Skeletal muscle satellite cell (primary cell): Measurements from ENCODE around the gene HPCAL1.
A peak's percentile ranks its signal among the peaks of the same experiment; 100 is the strongest.
"Not testable (repeated sequence)": the region's sequence is repeated elsewhere in the genome, so short reads cannot be mapped to it uniquely, and the experiment has no call there.

Source experiments
- H3K27me3 ChIP-seq: 2 replicates; pipeline ENCODE4 v1.7.0; 2013; ENCODE audit warnings: low read length; ENCODE audit not compliant: control insufficient read depth, insufficient read depth
- H3K36me3 ChIP-seq: 2 replicates; pipeline ENCODE4 v1.7.0; 2013; ENCODE audit warnings: mild to moderate bottlenecking, control low read depth, low read length; ENCODE audit not compliant: insufficient read depth
- H3K4me1 ChIP-seq: 2 replicates; pipeline ENCODE4 v1.7.0; 2013; ENCODE audit warnings: low read length; ENCODE audit not compliant: control insufficient read depth, insufficient read depth
- H3K4me2 ChIP-seq: 2 replicates; pipeline ENCODE4 v1.7.0; 2013; ENCODE audit warnings: mild to moderate bottlenecking, low read length
- H3K4me3 ChIP-seq: 2 replicates; pipeline ENCODE4 v1.7.0; 2013; ENCODE audit warnings: low read length
- H3K9ac ChIP-seq: 2 replicates; pipeline ENCODE4 v1.7.0; 2013; ENCODE audit warnings: mild to moderate bottlenecking, low read depth, low read length, moderate library complexity
- H3K9me3 ChIP-seq: replicated peaks from 2 replicates; pipeline ENCODE4 v1.7.0; 2013; ENCODE audit warnings: mild to moderate bottlenecking, control low read depth, low read length

The HPCAL1 gene

DNA sequence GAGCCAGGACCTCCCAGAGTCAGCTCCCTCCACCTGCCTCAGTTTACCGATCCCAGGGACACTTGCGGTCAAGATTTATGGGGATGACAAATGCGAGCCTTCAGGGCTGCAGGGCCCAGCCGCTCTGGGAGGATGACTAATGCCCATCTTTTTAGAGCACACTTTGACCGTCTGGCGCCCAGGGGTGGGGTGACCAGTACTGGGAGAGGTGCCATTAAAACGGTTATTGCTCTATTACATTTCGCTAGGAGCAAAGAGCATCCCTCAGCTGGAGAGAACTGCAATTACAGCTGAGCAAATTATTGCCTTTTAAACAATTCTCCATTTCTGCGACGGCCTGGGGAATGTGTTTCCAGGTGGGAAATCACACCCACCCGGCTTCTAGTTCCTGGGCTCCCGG lies 42.6 kb upstream of the HPCAL1 start:
- no peak overlapping the region for H3K9ac ChIP-seq
- peaks cover 13% of the 10 kb centered on the region for H3K27me3 ChIP-seq
- no peak overlapping the region for H3K4me3 ChIP-seq
- H3K9me3 ChIP-seq: no peaks in the 10 kb centered on the region
- no peak overlapping the region for H3K4me2 ChIP-seq
- no peaks in the 10 kb centered on the region for H3K36me3 ChIP-seq
- H3K4me1 ChIP-seq: no peaks in the 10 kb centered on the region

DNA sequence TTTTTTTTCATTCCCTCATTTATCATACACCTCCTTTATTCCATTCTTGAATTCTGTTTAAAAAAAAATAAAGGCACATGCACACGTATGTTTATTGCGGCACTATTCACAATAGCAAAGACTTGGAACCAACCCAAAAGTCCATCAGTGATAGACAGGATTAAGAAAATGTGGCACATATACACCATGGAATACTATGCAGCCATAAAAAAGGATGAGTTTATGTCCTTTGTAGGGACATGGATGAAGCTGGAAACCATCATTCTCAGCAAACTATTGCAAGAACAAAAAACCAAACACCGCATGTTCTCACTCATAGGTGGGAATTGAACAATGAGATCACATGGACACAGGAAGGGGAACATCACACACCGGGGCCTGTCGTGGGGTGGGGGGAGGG lies 39.2 kb upstream of the HPCAL1 start:
- H3K9me3 ChIP-seq, H3K9ac ChIP-seq, H3K4me2 ChIP-seq, H3K36me3 ChIP-seq, H3K4me3 ChIP-seq, H3K27me3 ChIP-seq: not testable (repeated sequence)
- H3K4me1 ChIP-seq: peaks cover 11% of the 10 kb centered on the region

DNA sequence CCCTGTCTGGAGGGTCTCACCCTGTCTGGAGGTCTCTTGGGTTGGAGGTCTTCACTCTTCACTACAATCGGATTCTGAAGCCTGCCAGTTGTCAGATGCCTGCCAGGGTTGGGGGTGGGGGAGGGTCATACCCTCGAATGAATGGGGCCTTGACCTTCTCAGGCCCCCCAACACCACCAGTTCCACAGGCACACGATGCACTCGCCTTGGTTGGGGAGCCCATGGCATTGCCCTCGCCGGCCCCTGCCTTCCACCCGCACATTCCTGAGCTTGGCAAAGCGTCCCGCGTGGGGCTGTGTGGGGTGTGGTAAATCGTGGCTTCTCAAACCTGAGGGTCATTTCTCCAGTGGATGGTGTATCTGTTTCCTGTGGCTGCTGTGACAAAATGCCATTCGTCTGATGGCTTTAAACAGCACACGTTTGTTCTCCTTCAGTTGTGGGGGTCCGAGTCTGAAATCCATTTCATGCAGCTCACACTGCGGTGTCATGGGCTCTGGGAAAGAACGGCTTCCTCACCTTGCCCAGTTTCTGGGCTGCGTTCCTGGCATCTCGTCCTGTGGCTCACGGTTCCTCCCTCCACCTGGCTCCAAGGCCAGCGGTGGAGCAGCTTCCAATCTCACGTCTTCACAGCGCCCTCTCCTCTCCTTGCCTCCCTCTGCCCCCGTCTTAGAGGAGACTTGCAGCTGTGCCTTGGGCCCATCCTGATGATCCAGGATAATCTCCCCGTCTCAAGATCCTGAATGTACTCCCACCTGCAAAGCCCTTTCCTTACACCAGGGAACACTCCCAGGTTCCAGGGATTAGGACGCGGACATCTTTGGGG lies 38.0 kb upstream of the HPCAL1 start:
- peaks cover 11% of the 10 kb centered on the region for H3K4me1 ChIP-seq
- H3K27me3 ChIP-seq: peaks cover 4% of the 10 kb centered on the region
- no peak overlapping the region for H3K9ac ChIP-seq
- H3K9me3 ChIP-seq: no peaks in the 10 kb centered on the region
- H3K36me3 ChIP-seq: no peaks in the 10 kb centered on the region
- H3K4me3 ChIP-seq: no peak overlapping the region
- no peak overlapping the region for H3K4me2 ChIP-seq

DNA sequence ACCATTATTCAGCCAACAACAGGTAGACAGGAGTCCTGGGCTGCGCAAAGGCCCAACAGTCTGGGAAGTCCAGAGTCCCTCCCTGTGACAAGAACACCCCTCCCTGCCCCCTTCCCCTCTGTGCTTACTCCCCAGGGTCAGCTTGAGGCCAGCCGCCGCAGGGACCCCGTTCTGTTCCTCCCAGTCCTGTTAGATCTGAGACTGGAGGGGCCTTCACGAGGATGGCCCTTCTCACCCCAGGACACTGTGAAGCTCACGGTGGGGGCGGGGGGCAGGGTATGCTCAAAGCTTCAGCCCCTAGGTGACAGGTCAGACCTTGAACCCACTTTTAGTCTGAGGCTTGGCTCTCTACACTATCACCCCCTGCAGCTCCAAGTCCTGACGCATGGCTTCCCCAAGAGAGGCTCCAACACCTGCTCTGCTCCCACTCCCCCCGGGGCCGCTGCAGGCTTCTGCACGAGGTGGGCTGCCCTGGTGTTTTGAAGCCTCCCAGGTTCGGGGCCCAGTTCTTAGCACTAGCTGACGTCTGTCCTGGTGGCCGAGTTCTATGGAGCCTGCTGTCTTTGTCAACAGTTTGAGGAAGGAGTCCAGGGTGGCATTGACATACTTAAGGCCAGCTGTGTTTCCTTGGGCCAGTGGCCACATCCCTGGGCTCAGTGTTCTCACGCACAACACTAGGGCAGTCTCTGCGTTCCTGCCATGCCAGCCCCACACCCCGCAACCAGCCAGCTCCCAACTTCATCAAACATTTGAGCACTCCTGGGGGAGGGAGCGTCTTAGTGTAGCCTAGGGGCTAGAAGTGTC lies 37.2 kb upstream of the HPCAL1 start:
- Histone ChIP-seq H3K27me3 (peaks cover 4% of the 10 kb centered on the region), H3K4me3 (no peak overlapping the region), H3K36me3 (no peaks in the 10 kb centered on the region), H3K9me3 (no peaks in the 10 kb centered on the region), H3K4me1 (peaks cover 13% of the 10 kb centered on the region), H3K9ac (no peak overlapping the region), H3K4me2 (peak overlapping the region; percentile 22)

DNA sequence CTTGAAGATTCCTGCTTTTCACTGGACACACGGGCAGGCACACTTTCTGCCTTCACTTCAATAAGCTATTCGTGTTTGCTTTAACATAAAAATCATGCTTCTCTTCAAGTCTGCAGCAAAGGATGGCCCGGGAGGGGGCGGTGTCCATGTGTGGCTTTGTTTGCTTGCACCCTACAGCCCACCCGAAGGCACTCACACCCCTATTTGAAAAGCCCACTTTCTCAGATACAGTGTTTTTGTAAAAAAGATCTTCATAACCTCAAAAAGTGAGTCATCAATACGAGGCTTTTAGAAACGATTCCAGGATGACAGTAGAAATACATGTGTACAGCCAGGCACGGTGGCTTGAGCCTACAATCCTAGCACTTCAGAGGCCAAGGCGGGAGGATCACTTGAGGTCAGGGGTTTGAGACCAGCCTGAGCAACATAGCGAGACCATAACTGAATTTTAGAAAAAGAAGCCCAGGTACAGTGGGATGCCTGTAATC lies 36.5 kb upstream of the HPCAL1 start:
- peaks cover 4% of the 10 kb centered on the region for H3K27me3 ChIP-seq
- H3K9ac ChIP-seq: no peak overlapping the region
- no peak overlapping the region for H3K4me3 ChIP-seq
- H3K9me3 ChIP-seq: no peaks in the 10 kb centered on the region
- H3K4me2 ChIP-seq: peak overlapping the region; percentile 22
- H3K36me3 ChIP-seq: no peaks in the 10 kb centered on the region
- H3K4me1 ChIP-seq: peaks cover 19% of the 10 kb centered on the region

DNA sequence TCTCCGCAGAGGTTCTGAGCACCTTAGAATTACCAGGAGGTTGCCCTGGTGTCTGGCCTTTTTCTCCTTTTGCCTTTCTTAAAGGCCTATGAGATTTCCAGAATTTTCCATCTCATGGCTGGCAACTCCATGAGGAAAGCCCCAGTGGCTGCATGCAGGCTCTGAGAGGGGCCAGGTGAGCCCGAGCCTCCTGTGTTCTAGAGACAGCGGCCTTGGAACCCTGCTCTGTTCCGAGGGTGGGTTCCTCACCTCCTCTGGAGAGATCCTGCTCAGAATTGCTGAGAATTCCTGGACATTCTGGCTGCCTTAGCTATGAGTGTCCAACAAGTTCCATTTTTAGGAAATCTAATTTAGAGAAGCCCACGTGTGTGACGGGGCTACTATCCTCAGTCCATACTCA lies 35.7 kb upstream of the HPCAL1 start:
- Histone ChIP-seq H3K36me3 (no peaks in the 10 kb centered on the region), H3K27me3 (peaks cover 4% of the 10 kb centered on the region), H3K9me3 (no peaks in the 10 kb centered on the region)

DNA sequence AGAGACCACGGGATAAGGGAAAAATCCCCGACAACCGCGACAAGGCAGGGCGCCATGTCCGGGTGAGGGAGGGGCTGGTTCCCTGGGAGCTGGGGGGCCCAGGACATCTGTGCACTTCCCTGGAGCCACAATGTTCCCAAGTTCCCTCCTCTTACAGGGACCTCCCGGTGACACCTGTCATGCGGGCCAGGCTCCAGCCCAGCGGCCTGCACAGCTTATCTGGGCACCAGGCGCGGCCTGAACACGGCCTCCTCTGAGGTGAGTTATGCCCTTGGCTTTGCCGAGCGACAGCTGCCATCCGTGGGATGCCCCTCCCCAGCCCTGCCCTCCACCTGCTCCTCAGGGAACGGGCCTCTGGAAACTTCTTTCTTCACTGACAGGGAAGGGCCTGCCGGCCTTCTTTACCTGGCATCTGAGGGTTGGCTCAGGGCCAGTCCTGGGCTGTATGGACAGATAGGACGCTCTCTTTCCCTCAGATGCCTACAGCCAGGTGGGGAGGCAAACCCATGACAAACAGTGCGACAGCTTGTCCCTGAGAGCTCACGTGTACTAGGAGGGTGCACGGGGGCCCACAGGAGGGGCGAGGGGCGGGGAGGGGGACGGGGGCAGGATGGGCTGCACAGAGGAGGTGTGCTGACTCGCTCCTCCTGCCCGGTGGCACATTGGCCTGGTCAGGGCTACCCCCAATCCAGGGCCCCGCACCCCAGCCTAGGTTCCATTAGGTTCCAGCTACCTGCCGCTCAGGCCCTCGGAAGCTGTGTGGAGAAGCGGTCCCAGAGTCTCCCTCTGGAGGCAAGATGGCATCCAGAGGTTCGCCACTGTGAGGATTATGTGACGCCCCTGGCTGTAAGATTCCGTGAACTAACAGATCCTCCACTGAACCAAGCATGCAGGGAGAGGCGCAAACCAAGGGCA lies 34.9 kb upstream of the HPCAL1 start:
- H3K4me2 ChIP-seq: no peak overlapping the region
- H3K4me3 ChIP-seq: no peak overlapping the region

More for the DNA sequence above, 35.7 kb upstream of the HPCAL1 start:
- H3K4me3 ChIP-seq: no peak overlapping the region
- H3K9ac ChIP-seq: no peak overlapping the region
- peaks cover 19% of the 10 kb centered on the region for H3K4me1 ChIP-seq
- H3K4me2 ChIP-seq: no peak overlapping the region

DNA sequence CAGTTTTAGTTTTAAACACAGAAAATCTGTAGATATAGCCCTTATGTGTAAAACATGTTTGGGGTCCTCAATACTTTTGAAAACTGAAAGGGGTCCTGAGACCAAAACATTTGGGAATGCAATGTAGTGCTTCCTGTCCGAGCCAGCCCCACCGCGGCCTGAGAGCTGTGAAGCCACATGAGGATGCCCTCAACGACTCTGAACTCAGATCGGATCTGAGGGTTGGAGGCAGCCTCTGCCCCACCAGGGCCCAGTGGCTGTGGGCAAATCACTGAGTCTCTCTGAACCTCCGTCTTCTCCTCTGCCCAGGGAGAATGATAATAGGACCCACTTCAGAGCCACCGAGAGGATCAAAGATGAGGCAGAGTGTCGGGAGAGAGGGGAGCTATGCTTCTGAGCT lies 33.4 kb upstream of the HPCAL1 start:
- Histone ChIP-seq H3K4me2 (no peak overlapping the region), H3K4me3 (no peak overlapping the region), H3K27me3 (no peaks in the 10 kb centered on the region), H3K9ac (no peak overlapping the region), H3K36me3 (no peaks in the 10 kb centered on the region), H3K9me3 (no peaks in the 10 kb centered on the region), H3K4me1 (peaks cover 19% of the 10 kb centered on the region)

More for the DNA sequence above, 34.9 kb upstream of the HPCAL1 start:
- H3K36me3 ChIP-seq: no peaks in the 10 kb centered on the region
- no peaks in the 10 kb centered on the region for H3K9me3 ChIP-seq
- H3K9ac ChIP-seq: no peak overlapping the region
- H3K4me1 ChIP-seq: peaks cover 19% of the 10 kb centered on the region
- peaks cover 3% of the 10 kb centered on the region for H3K27me3 ChIP-seq

DNA sequence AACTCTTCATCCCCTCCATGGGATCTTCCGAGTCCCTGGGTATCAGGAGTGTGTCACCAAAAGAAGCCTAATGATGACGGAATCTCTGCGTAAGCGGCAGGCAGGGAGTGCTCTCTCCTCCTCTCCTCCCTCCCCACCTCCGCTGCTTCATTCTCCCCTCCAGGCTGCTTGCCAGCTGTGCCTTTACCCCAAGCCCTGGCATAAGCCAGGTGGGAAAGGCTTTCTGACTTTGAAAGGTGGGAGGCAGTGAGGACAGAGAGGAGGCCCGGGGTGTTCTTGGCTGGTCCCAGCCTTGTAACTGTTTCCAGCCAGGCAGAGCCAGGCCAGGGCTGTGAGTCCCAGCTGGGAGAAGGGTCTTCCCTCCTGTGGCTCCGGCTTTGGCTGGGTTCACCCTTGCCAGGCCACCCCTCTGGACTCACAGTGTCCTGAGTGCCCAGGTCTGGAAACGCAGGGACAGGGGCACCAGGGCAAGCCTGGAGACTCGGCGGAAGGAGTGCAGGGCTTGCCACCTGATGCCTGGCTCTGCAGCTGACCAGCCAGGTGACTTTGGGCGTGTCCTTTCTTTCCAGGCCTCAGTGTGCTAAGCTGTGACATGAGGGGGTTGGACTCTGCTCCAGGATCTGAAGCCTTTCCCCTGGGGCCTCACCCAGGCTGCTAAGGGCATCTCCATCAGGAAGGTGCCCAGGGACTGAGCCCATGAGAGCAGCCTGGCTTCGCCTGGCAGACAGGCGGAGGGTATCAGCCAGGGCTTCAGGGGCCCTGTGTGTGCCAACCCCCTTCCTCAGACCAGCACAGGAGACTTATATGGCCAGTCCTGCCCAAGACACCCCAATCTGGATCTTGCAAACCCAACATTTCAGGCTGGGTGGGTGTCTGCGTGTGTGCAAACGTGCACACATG lies 32.7 kb upstream of the HPCAL1 start:
- no peak overlapping the region for H3K4me3 ChIP-seq
- peaks cover 19% of the 10 kb centered on the region for H3K4me1 ChIP-seq
- no peak overlapping the region for H3K9ac ChIP-seq
- no peaks in the 10 kb centered on the region for H3K36me3 ChIP-seq
- H3K9me3 ChIP-seq: no peaks in the 10 kb centered on the region
- no peak overlapping the region for H3K4me2 ChIP-seq
- H3K27me3 ChIP-seq: no peaks in the 10 kb centered on the region

DNA sequence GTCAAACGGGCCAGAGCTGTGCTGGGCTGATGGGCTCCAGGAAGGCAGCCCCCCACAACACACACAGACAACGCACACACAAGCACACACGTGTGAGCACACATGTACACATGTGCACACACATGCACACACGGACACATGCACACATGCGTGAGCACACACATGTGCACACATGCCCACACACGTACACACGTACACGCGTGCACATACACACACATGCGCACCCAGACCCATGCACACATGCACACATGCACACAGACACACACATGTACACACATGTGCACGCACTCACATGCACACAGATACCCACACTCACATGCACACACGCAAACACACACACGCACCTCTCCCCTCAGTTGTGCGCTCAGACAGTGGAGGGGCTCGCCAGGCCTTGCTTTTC lies 31.2 kb upstream of the HPCAL1 start:
- H3K4me1 ChIP-seq: peaks cover 9% of the 10 kb centered on the region
- H3K9ac ChIP-seq: no peak overlapping the region
- no peaks in the 10 kb centered on the region for H3K9me3 ChIP-seq
- H3K27me3 ChIP-seq: no peaks in the 10 kb centered on the region
- H3K4me3 ChIP-seq: no peak overlapping the region
- no peaks in the 10 kb centered on the region for H3K36me3 ChIP-seq
- H3K4me2 ChIP-seq: no peak overlapping the region
